DOHH2 (cell line): ENCODE measurements around the gene GALNT14.

Experiments used
- H3F3A ChIP-seq: fragments of 200-600 bp; sonication (generic), shearing (Covaris generic); 2 replicates; pipeline ENCODE4 v1.6.0; 2016; ENCODE audit warnings: antibody characterized with exemption, mild to moderate bottlenecking; ENCODE audit not compliant: control insufficient read depth, insufficient read depth
- H3K27ac ChIP-seq: fragments of 200-600 bp; sonication (generic); 2 replicates; pipeline ENCODE4 v1.5.1; 2014; ENCODE audit warnings: low read depth, mild to moderate bottlenecking, low read length, moderate library complexity
- H3K27me3 ChIP-seq: fragments of 200-600 bp; sonication (generic); 2 replicates; pipeline ENCODE4 v1.6.1; 2014; ENCODE audit warnings: mild to moderate bottlenecking, low read length, mixed read lengths; ENCODE audit not compliant: control insufficient read depth
- H3K36me3 ChIP-seq: fragments of 200-600 bp; sonication (generic); 2 replicates; pipeline ENCODE4 v1.6.1; 2014; ENCODE audit warnings: mild to moderate bottlenecking, low read length, moderate library complexity, mixed read lengths; ENCODE audit not compliant: control insufficient read depth
- H3K4me1 ChIP-seq: fragments of 200-600 bp; sonication (generic); 2 replicates; pipeline ENCODE4 v1.6.1; 2014; ENCODE audit warnings: mild to moderate bottlenecking, low read length, mixed read lengths; ENCODE audit not compliant: control insufficient read depth
- H3K4me2 ChIP-seq: fragments of 200-600 bp; sonication (generic); 2 replicates; pipeline ENCODE4 v1.6.0; 2014; ENCODE audit warnings: mild to moderate bottlenecking, low read length, moderate library complexity
- H3K4me3 ChIP-seq: fragments of 200-600 bp; sonication (generic); 2 replicates; pipeline ENCODE4 v1.5.1; 2014; ENCODE audit warnings: mild to moderate bottlenecking, low read length, mixed read lengths
- H3K79me2 ChIP-seq: fragments of 200-600 bp; sonication (generic); 2 replicates; pipeline ENCODE4 v1.6.1; 2014; ENCODE audit warnings: mild to moderate bottlenecking, low read length, mixed read lengths; ENCODE audit not compliant: control insufficient read depth
- H3K9me2 ChIP-seq: fragments of 200-600 bp; sonication (generic); replicated peaks from 2 replicates; pipeline ENCODE4 v1.6.1; 2014; ENCODE audit warnings: mild to moderate bottlenecking, low read length, mixed read lengths; ENCODE audit not compliant: control insufficient read depth
- H3K9me3 ChIP-seq: fragments of 200-600 bp; sonication (generic); 2 replicates; pipeline ENCODE4 v1.6.1; 2014; ENCODE audit warnings: antibody characterized with exemption, low read length, mixed read lengths; ENCODE audit not compliant: control insufficient read depth, insufficient read depth
- H4K20me1 ChIP-seq: fragments of 200-600 bp; sonication (generic); 2 replicates; pipeline ENCODE4 v1.6.0; 2014; ENCODE audit warnings: low read depth, mild to moderate bottlenecking, antibody characterized with exemption, low read length, moderate library complexity; ENCODE audit not compliant: control insufficient read depth, insufficient read depth
- EZH2phosphoT487 ChIP-seq: fragments of 200-600 bp; sonication (generic); IDR thresholded peaks from 2 replicates; pipeline ENCODE4 v1.6.1; 2017; ENCODE audit warnings: borderline replicate concordance, mild to moderate bottlenecking, antibody characterized with exemption, low read length, moderate library complexity, mixed read lengths
- TF ChIP-seq, protein P1 (sequence below): fragments of 200-600 bp; sonication (generic); IDR thresholded peaks from one replicate; pipeline ENCODE4 v1.5.1; 2014; ENCODE audit warnings: antibody characterized with exemption, mild to moderate bottlenecking, low read depth, low read length; ENCODE audit not compliant: poor library complexity, severe bottlenecking

GALNT14 gene

DNA sequence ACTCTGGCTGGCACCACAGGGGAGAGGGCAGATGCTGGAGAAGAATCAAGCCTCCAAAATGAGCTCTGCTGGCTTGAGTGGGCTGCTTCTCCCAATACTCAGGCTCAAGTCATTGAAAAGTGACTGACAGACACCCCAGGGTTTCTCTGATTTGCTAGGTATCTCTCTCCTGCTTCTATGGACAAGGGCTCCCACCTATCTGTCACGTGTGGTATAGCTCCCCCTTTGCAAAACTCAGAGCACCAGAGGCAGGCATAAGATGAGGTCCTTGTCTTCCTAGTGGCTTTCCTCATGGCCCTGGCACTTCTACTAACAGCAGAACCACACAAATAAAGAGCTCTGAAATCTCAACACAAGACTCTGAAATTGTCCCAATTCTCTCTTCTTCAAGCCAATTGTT, 105.2 kb downstream of the GALNT14 start:
- H3K79me2 ChIP-seq, result no peaks in the 10 kb centered on the region
- H3K9me2 ChIP-seq, result no peaks in the 10 kb centered on the region
- no peaks in the 10 kb centered on the region for H3K36me3 ChIP-seq
- peaks cover 10% of the 10 kb centered on the region for H3K9me3 ChIP-seq
- H4K20me1 ChIP-seq, result no peaks in the 10 kb centered on the region
- no peaks in the 10 kb centered on the region for H3K27me3 ChIP-seq
- H3K27ac ChIP-seq, result no peak overlapping the region
- TF ChIP-seq, protein P1, sequence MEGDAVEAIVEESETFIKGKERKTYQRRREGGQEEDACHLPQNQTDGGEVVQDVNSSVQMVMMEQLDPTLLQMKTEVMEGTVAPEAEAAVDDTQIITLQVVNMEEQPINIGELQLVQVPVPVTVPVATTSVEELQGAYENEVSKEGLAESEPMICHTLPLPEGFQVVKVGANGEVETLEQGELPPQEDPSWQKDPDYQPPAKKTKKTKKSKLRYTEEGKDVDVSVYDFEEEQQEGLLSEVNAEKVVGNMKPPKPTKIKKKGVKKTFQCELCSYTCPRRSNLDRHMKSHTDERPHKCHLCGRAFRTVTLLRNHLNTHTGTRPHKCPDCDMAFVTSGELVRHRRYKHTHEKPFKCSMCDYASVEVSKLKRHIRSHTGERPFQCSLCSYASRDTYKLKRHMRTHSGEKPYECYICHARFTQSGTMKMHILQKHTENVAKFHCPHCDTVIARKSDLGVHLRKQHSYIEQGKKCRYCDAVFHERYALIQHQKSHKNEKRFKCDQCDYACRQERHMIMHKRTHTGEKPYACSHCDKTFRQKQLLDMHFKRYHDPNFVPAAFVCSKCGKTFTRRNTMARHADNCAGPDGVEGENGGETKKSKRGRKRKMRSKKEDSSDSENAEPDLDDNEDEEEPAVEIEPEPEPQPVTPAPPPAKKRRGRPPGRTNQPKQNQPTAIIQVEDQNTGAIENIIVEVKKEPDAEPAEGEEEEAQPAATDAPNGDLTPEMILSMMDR, result no peak
- TF ChIP-seq EZH2phosphoT487, result no peak
- H3K4me1 ChIP-seq, result no peaks in the 10 kb centered on the region
- no peaks in the 10 kb centered on the region for H3F3A ChIP-seq
- H3K4me3 ChIP-seq, result no peak overlapping the region
- H3K4me2 ChIP-seq, result no peak overlapping the region

DNA sequence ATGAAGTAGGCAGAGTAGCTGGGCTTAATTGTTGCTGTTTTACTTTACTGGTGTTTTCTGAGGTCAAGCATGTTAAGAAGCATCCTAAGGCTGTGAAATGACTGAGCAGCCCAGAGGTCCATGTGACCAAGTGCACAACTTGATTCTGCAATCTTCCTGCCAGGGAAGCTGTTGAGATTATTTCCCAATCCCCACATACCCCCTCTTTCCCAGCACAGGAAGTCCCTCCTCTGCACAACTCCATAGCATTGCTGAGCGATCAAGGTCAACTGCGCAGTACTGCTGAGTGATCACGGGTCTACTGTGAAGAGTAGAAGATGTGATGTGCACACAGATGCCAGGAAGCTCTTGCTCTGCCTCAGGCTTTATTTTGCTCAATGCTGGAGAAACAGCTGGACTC, 105.8 kb downstream of the GALNT14 start:
- Histone ChIP-seq H3K4me3 (no peak overlapping the region), H3K9me3 (peaks cover 8% of the 10 kb centered on the region), H3K27ac (no peak overlapping the region), H3F3A (no peaks in the 10 kb centered on the region), H3K27me3 (no peaks in the 10 kb centered on the region), H3K4me2 (no peak overlapping the region), H3K79me2 (no peaks in the 10 kb centered on the region), H3K9me2 (no peaks in the 10 kb centered on the region), H3K4me1 (no peaks in the 10 kb centered on the region), H3K36me3 (no peaks in the 10 kb centered on the region), H4K20me1 (no peaks in the 10 kb centered on the region)
- TF ChIP-seq EZH2phosphoT487, result no peak
- TF ChIP-seq, protein P1, result no peak

DNA sequence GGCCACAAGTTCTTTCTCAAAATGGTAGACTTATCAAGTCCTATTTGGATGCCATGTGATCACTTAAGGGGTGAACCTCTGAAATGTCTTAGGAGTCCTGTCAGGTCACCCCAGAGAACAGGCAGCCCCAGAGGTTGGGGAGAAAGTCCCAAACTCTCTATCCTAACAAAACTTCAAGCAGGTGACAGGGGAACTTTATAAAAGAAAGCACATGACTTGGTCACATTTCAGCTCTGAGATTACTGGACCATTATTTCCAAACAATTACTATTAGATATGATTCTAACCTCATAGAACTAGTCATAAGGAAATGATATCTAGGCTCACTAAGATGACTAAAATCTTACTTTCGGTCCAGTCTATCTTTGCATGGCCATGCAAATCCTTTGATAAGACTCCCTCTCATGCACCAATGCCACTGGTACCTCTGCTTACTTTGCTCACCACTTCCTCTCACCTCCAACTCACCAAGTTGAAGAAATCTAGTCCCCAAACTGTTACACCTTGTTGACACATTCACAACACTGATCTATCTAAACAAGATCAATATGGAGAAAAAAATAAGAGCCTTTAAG, 107.0 kb downstream of the GALNT14 start:
- H3K4me2 ChIP-seq, result no peak overlapping the region

More for the DNA sequence above, 107.0 kb downstream of the GALNT14 start:
- no peaks in the 10 kb centered on the region for H4K20me1 ChIP-seq
- H3K9me3 ChIP-seq, result no peaks in the 10 kb centered on the region
- H3K27ac ChIP-seq, result no peak overlapping the region
- H3K4me3 ChIP-seq, result no peak overlapping the region
- H3K9me2 ChIP-seq, result no peaks in the 10 kb centered on the region
- H3F3A ChIP-seq, result no peaks in the 10 kb centered on the region
- H3K79me2 ChIP-seq, result no peaks in the 10 kb centered on the region
- no peaks in the 10 kb centered on the region for H3K4me1 ChIP-seq
- TF ChIP-seq, protein P1, result no peak
- no peak for TF ChIP-seq EZH2phosphoT487
- no peaks in the 10 kb centered on the region for H3K27me3 ChIP-seq
- no peaks in the 10 kb centered on the region for H3K36me3 ChIP-seq
